Stimulated activated CD4-positive, alpha-beta T cell treated with anti-CD3 and anti-CD28 coated beads, Interleukin-15, amount 100 ng/mL, for 1 hour (primary cell): Measurements from ENCODE around the gene PROCA1.

ENCODE experiments used
- DNase-seq, 2 donors: peaks; one replicate each; pipeline ENCODE4 v3.0.0-alpha.2; 2020; ENCODE audit warnings: low read depth in 1 of 2, low spot score in 1 of 2

The PROCA1 gene, protein sequence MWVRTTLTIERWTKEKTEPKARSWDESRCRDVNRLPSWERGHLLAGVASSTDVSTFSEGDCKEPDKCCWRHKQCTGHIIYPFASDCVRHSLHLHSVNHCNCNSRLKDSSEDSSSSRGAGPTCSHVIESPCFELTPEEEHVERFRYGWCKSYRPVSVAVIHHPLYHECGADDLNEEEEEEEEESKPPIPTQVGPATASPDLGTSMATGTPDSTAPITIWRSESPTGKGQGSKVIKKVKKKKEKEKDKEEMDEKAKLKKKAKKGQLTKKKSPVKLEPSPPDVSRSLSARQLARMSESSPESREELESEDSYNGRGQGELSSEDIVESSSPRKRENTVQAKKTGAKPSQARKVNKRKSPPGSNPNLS

DNA sequence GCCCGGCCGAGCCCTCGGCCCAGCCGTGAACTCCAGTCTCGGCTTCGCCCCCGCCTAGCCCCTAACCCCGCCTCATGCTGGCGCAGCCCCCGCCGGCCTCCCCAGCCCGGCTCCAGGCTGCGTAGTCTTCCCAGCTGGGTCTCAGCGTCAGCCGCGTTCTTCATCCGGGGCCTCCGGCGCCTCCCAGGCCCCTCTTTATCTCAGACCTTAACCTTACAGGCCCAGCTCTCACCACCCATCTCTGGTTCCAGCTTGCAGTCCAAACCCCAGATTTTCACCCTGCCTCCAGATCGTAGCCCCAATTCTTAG lies at the start of gene PROCA1:
Gene PROCA1, minus strand, starts transcription at position 166 of the 309 bp plus-strand sequence. CDS start 228 bp downstream, outside the sequence.
- no peak for DNase-seq

DNA sequence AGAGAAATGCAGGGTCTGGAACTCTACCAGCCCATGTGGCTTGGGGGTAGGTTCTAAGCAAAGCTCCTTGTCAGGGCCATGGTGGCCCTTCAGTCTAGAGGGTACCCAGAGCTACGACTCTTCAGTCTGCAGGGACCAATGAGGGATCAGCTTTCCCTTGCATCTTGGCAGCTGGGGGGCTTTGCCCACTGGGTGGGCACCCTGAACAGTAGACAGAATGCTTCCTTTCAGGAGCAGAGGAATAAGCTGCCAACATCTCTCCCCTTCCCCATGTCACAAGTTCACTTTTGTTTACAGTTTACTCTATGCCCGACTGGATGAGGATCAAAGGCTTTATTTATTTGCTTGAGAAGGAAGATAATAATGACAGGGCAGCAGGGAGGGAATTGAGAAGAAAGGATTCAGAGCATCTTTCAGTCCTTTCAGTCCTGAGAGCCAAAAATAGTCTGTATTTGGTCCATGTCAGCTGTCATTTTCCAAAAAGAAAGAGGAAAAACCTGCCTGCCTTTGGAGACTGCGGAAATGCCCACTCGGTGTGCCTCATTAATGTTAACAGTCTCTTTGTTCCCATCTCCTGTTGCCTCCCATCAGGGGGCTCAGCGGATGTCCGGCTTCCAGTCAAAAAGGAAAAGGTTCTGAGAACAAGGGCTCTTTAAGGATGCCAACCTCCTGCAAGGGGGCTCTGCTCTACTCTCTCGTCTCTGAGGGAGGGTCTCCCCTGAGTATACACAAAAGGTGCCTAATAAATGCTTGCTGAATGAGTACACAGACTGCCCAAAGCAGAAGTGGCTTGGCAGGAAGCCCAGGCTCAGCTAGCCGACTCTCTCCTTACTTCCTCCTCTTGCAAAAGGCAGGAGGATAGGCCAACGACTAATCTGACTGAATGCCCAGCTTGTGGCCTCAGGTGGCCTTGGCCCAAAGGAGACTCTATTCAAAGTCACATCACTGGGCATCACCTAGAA lies 49.2 kb upstream of the PROCA1 start:
- DNase-seq, result no peak

DNA sequence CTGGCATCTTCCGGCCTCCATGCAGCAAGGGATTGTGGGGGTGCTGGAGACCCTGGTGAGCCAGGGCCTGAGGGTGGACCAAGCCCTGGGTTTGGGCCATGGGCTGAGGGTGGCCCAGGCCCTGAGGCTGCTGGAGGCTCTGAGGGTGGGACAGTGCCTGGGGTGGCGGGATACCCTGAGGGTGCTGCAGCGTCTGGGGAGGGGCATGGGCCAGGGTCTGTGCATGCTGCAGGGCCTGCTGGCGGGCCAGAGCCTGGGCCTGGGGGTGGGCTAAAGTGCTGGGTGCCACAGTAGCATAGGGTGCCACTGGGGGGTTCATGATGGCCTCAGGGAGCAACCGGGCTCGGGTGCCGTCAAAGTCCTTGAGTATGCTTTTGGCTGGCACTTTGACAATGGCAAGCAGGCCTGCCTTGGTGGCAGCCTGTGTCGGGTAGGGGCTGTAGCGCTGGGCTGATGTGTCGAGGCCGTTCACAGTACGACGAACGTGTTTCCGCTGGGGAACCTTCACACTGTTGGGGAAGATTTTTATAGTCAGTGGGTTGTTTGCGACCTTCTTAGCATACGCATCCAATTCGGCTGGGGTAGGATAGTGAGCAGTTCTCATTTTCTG lies 47.7 kb upstream of the PROCA1 start:
- DNase-seq, result no peak

DNA sequence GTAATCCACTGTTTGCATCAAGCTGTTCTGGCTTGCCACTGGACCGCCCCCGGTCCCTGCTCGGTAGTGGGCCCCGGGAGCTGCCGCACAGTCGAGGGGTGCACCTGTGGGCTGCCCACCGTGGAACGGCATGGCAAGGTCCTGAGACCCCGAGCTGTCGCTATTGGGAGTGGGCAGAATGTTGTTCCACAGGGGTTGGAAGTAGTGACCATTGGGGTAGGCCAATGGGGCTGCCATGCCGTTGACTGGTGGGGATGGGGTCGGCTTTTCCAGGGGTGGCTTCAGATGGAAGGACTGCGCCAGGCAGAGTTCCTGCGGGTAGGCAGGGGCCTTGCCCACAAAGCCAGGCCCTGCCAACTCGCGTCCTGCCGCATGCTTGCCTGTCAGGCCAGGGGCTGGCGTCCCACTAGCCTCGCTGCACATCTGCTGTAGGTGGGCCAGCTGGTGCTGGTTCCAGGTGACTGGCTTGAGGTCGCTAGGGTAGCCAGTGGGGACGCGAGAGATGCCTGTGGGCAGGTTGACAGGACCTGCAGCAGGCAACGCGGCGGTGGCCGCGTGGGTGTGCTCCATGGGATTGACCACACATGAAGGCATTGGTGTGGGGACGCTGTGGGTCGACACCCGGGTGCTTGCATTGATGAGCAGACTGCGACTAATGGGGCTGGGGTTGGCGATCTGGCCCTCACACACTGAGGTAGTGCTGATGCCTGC lies 46.9 kb upstream of the PROCA1 start:
- DNase-seq, result no peak

DNA sequence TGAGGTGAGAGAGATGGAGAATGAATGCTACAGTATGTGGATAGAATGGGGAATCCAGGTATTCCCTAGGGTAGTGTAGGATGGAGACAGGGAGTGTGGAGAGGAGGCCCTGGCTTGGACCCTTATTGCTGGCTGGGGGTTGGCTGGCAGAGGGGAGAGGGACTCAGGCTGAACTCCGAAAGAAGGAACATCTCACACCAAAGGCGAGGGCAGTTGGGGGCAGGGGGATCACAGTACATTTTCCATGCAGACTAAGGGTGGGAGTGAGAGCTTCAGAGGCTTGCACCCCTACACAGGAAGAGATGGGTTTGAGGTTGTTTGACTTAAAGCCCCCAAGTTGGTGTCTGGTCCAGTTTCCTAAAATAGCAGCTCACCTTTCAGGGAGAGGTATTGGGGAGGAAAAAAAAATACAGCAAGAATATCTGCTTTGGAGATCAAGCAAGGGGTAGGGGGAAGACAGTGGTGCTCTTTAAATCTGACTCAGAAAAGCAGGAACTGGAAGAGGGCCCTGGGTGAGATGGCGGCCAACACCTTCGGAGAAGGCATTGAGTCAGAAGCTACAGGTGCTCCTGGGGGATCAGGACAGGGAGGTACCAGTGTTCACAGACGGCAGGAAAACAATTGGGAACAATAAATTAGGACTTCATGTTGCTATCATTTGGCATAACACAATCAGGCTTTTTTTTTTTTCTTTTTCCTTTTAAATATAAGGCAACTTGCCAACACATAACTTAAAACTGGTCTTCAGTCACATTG lies 44.5 kb upstream of the PROCA1 start:
- no peak for DNase-seq

DNA sequence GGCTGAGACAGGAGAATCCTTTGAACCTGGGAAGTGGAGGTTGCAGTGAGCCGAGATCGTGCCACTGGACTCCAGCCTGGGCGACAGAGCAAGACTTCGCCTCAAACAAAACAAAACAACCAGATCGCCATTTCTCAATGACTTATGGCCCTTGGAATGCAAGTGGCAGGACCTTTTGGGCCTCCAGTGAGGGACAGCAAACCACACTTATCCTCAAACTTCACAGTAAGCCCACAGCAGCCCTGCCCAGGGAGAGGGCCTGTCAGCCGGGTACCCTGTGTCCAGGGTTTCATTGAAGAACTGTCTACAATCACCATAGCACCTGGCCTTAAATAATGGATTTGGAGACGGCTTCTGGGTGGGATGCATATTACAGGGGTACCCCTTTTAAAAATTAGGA lies 43.8 kb upstream of the PROCA1 start:
- DNase-seq, result no peak

DNA sequence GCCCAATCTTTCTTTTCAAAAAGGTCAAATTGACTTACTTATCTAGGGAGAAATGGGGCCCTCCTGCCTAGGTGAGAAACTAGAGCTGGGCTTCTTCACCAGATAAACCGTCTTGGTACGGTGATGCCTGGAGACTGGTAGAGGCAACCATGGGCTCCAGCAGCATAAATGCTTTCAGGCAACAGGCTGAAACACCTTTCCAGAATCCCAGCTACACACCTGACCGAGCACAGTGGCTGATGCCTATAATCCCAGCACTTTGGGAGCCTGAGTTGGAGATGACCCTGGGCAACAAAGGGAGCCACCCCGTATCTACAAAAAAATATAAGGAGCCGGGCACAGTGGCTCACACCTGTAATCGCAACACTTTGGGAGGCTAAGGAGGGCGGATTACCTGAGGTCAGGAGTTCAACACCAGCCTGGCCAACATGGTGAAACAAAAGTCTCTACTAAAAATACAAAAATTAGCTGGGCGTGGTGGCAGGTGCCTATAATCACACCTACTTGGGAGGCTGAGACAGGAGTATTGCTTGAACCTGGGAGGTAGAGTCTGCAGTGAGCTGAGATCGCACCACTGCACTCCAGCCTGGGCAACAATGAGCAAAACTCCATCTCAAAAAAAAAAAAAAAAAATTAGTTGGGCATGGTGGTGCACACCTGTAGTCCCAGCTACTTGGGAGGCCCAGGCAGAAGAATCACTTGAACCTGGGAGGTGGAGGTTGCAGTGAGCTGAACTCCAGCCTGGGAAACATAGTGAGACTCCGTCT lies 40.1 kb upstream of the PROCA1 start:
- no peak for DNase-seq

DNA sequence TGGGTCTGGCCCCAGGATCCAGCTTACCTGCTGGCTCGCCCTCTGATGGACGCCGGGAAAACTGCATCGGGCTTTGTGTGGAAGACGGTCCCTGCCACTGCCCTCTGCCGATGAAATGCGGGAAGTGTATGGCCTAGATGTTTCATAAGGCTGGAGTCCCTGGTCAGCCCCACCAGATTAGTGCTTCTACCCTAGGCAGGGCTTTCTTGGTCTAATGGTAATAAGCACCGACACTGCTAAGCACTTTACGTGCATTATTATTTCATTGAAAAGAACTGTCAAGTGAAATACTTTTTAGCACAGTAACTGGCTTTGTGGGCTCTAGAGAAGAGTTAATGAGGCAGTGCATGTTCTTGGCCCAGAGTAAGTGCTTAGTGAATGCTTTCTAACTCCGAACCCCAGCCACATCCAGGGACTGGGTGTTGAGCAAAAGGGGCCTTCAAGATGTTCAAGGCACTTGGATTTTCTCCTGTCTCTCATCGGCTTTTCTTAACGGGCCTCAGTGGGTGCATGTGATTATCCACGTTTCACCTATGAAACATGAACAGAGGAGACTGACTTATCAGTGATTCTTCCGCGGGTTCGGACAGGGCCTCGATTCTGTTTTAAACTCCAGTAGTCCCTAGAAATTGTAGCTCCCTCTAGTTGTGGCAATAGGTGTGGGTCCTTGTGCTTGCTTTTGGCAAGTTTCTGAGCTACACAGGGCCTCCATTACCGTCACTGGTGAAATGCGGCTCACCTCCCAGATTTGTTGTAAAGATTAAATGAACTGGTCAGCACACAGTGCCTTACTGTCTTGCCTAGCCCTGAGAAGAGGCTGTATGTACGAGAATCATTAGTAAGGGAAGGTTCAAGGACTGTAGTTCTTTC lies 38.7 kb upstream of the PROCA1 start:
- peak; percentile 72 to 81 for DNase-seq

DNA sequence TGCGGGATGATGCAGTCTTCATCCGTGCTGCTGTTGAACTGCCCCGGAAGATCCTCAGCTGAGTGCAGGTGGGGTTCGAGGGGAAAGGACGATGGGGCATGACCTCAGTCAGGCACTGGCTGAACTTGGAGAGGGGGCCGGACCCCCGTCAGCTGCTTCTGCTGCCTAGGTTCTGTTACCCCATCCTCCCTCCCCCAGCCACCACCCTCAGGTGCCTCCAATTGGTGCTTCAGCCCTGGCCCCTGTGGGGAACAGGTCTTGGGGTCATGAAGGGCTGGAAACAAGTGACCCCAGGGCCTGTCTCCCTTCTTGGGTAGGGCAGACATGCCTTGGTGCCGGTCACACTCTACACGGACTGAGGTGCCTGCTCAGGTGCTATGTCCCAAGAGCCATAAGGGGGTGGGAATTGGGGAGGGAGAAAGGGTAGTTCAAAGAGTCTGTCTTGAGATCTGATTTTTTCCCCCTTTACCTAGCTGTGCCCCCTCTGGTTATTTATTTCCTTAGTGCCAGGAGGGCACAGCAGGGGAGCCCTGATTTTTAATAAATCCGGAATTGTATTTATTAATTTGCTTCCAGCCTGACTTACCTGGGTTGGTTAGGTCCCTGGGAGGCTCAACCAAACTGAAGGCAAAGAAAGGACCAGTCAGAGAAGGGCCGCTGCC lies 38.0 kb upstream of the PROCA1 start:
- no peak for DNase-seq

DNA sequence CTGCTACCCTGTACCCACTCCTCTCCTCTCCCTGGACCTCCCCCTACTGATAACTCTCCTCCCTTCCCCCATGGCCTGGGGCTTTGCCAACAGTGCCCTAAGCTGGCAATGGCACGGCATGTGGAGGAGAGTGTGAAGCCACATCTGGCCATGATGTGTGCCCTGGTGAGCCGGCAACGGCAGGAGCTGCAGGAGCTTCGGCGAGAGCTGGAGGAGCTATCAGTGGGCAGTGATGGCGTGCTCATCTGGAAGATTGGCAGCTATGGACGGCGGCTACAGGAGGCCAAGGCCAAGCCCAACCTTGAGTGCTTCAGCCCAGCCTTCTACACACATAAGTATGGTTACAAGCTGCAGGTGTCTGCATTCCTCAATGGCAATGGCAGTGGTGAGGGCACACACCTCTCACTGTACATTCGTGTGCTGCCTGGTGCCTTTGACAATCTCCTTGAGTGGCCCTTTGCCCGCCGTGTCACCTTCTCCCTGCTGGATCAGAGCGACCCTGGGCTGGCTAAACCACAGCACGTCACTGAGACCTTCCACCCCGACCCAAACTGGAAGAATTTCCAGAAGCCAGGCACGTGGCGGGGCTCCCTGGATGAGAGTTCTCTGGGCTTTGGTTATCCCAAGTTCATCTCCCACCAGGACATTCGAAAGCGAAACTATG lies 37.3 kb upstream of the PROCA1 start:
- DNase-seq, result no peak

DNA sequence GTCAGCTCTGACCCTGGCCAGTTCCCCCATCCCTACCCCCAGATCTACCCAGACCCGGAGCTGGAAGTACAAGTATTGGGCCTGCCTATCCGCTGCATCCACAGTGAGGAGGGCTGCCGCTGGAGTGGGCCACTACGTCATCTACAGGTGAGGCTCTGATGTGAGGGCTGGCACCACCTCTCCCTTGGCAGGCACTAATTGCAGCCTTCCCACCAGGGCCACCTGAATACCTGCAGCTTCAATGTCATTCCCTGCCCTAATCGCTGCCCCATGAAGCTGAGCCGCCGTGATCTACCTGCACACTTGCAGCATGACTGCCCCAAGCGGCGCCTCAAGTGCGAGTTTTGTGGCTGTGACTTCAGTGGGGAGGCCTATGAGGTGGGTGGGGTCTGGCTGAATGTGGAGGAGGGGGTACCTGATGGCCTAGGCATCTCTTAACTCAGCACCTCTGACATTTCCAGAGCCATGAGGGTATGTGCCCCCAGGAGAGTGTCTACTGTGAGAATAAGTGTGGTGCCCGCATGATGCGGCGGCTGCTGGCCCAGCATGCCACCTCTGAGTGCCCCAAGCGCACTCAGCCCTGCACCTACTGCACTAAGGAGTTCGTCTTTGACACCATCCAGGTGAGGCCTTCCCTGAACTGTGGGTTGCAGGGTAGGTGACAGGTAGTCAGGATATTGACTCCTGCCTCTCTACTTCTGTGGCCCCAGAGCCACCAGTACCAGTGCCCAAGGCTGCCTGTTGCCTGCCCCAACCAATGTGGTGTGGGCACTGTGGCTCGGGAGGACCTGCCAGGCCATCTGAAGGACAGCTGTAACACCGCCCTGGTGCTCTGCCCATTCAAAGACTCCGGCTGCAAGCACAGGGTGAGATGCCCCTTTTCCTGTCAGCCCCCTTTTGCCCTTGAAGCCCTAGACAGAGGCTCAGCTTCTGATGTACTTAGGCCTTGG lies 36.4 kb upstream of the PROCA1 start:
- no peak for DNase-seq

DNA sequence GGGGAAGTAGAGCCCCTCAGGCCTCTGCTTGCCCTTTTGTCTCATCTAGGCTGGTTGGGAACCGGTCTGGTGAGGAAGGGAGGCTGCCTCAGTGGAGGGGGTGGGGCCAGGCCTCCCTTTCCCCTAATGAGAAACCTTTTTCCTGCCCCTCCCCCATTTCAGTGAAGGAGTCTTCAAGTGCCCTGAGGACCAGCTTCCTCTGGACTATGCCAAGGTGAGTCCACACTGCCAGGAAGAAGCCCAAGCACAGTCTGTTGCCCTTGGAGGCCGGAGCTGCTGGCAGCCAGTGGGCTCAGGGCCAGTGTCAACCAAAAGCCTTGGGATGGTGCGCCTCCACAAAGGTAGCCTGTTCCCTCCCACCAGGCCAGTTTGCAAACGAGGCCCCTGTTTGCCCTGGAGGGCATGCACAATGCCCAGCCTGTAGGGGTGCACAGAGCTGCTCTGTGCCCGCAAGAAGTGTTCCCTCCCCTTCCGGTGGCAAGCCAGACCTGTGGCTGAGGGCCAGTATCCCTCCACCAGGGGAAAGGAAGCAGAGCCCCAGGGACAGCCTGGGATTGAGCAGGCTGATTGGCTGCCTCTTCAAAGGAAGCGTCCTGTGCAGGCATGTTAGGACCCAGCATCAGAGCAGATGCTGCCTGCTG lies 35.5 kb upstream of the PROCA1 start:
- no peak for DNase-seq

DNA sequence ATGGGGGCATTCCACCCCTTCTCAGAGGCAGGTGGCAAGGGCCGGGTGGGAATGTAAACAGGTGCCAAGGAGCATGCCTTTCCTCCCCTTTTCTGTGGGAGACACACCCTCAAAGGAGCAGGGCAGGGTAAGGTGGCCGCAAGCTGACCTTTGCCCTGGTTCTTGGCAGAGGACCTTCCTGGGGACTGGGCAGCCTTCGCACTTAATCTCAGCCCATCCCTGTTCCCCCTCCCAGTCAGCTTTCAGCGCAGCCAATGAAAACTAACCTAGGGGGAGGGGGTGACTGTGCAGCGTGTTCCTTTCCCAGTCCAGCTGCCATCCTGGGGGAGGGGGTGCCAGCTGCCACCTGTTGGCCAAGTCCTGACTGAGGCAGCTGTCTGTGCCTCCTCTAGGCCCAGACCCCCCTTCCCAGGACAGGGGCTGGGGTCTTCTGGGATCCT lies 34.9 kb upstream of the PROCA1 start:
- no peak for DNase-seq

DNA sequence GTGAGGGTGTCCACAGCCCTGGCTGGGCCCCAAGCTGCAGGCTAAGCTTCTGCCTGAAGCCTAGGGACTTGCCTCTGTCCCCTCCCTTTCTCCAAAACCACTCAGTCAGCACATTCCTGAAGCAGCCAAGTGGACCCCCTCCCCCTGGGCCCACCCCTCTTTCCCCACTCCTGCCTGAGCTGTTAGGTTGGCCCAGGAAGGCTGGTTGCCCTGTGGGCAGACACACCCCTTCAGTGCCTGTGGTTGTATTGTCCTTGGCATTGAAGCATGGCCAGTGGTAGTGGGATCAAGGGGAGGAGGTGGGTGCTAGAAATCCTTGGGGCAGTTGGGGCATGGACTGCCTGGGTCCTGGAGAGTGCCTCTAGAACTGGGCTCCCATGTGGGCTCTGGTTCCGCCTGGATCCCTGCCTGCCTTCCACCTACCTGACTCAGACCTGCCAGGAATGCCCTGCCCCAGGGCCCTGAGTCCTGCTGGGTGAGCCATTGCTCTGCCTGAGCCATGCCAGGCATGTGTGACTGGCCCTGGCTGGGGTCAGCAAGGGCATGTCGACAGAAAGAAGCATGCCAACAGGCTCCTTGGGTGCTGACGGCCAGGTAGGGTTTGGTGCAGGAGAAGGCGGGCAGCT lies 34.2 kb upstream of the PROCA1 start:
- DNase-seq, result no peak

DNA sequence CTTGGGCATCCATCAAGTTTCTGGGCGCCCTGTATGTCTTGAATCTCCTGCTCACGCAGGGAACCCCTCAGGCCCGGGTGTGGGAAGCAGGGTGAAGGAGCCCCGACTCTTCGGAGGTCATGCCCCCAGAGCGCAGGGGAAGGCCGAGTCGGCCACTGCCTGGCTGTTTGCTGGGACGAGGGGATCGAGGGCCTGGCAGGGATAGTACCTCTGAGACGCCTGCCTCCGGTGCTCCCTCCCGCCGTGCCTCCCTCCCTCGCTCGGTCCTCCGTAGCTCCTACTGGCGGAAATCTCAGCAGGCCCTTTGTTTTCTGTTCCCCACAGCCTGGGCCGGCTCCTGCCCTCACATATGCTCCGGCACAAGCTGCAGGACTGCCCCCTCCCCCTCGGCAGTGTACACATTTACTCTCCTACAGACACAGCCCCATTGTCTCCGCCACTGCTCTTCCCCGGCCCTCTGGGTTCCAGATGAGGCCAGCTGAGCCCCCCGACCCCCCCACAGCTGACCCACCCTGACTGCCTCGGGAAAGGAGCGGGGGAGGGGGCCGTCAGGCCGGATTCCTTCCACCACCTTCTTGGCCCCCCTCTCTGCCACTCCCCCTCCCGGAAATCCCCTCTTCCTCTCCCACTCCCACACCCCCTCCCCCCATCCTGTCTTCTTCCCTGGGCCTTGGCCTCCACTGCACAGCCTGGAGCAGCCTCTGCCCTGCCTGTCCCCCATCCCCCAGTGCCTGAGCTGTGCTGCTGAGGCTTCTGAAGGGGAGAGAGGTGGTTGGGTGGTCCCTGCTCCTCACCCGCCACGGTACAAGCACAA lies 33.5 kb upstream of the PROCA1 start:
- no peak for DNase-seq
